Right lobe of liver (tissue), 4 donors: ENCODE measurements around the gene CDK17.

ENCODE experiments used
- CTCF ChIP-seq, 4 donors: fragments of 200-600 bp in 3 of 4; fragments of 450-650 bp in 1 of 4; IDR thresholded peaks; one replicate each; pipeline versions ENCODE4 v1.5.1 to v1.8.0; 2016 to 2022; ENCODE audit warnings: antibody characterized with exemption in 4 of 4, mild to moderate bottlenecking in 2 of 4
- POLR2A ChIP-seq: fragments of 450-650 bp; IDR thresholded peaks from one replicate; pipeline ENCODE4 v1.6.1; 2017; ENCODE audit warnings: antibody characterized with exemption, mild to moderate bottlenecking
- donor health status: DM: no; HTN: no; CAD: no.
- donor health status: DM: no; HTN: no; CAD: no.
- donor health status: DM: no; HTN: yes; CAD: no.

GRCh38 chr12:96293093-96293492, 107.1 kb downstream of the CDK17 start:
- TF ChIP-seq CTCF (IDR thresholded peaks at IDR 0.05) (no peak), POLR2A (no peak)
